Measurements from ENCODE around the gene TDRKH.

TDRKH gene

GRCh38 chr1:151823175-151823574 lies 32.9 kb upstream of the TDRKH start:
- no peak for DNase-seq (ENCODE audit: low spot score)

DNA sequence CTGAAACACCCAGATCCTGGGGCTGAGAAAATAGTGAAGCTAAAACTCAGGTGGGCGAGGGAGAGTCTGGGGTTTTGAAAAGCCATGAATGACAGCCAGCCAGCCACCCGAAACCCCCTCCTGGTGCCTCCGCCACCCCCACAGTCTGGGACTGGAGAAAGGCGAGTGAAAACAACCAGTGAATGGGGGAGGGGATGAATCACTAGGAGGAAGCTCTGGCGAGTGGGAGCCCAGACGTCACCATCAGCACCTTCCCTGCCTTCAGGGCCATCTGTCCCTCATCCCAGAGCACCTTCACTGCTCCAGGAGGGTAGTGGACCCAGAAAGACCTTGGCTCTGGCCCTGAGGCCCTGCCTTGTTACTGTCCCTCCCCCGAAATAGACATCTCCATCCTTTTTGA lies 32.1 kb upstream of the TDRKH start:
- peak; percentile 69 for DNase-seq (ENCODE audit: low spot score)

- peak; percentile 91 for DNase-seq (ENCODE audit: low spot score)
These were observed 30.6 kb upstream of the TDRKH start for GRCh38 chr1:151820940-151821339.

GRCh38 chr1:151819976-151820623 lies 29.8 kb upstream of the TDRKH start:
- DNase-seq (ENCODE audit: low spot score), result no peak

- no peak for DNase-seq (ENCODE audit: low spot score)
These were observed 29.0 kb upstream of the TDRKH start for GRCh38 chr1:151819227-151819835.

DNA sequence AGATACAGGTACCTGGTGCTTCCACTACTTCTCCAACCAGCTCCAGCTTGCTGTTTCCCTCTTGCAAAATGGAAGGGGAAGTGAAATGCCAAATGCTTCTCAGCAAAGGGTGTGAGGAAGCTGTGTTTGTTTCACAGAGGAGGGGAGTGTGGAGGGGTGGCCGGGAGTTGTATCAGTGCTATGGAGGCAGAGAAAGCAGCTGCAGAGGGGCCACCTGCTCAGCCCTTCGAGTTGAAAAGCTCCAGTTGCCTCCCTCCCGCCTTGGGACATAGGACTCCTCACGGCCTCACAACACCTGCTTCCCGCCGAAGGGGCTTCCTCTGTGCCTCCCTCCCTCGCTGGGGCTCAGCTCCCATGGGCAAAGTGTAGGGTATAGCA lies 27.0 kb upstream of the TDRKH start:
- DNase-seq (ENCODE audit: low spot score), result no peak

- no peak for DNase-seq (ENCODE audit: low spot score)
These were observed 26.4 kb upstream of the TDRKH start for GRCh38 chr1:151816548-151817352.

GRCh38 chr1:151815716-151816327 lies 25.5 kb upstream of the TDRKH start:
- no peak for DNase-seq (ENCODE audit: low spot score)

DNA sequence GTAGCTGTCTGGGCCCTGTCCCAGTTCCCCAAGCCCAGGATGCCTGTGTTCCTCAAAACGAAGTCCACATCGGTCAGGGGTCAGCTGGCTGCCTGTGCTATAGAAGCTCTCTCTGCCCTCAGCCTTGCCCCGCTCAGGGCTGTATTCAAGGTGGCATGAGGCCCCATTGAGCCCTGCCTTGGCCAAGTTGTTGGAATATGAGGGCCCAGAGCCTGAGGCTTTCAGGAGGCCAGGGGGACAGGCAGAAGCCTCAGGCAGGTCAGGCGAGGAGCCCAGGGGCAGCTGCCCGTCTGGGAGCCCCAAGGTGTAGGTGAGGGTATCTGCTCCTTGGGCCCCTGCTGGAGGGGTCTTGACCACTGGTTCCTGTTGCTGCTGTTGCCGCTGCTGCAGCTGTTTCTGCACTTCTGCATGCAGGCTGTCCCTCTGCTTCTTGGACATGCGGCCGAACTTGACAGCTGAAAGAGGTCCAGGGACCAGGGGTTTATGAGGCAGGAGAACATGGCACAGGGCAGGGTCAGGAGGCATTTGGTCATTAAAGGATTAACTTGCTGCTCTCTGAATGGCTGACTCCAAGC lies 24.8 kb upstream of the TDRKH start:
- DNase-seq (ENCODE audit: low spot score), result no peak

DNA sequence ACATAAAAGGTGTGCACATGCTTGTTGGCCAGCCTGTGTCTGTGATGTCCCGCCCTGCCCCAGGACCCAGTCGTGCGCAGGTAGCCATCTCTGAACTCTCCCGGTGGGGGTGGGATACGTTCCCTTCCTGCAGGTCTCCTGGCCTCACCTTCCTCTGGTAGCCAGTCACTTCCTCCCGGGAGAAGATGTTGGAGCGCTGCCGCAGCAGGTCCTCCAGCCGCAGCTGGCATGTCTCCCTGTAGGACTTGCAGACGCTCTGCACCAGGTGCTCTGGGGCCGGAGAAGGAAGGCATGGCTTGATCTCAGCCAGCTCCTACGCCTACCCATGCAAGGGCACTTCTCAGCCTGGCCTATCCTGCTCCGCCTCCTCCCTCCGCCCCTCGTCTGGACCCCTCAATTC lies 24.1 kb upstream of the TDRKH start:
- no peak for DNase-seq (ENCODE audit: low spot score)

DNA sequence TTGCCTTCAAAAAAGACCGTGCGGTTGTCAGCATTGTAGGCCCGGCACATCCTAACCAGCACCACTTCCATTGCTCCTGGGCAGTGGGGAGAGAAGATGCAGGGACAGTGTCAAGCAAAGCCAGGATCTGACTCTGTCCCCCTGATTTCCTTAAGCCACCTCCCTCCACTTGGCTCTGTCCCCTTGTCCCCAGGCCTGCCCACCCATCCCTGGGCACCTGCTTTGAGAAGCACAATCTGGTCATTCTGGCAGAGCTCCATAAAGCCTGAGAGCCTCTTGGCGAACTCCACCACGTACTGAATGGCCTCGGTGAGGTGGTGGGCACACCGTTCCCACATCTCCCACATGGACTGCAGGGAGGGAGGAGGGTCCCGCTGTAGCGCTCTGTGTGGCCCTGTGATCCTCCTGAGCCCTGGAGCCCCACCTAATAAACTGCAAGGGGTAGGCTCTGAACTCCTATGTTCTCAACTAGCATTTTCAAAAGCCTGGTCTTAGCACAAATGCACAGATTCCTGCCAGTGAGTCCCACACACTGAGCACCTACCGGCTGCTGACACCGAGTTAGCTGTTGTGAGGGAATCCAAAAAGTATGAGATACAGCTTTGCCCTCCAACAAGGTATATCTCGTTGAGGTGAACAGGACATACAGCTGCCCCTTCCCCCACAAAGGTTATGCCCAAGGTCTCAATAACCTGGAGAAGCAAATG lies 23.1 kb upstream of the TDRKH start:
- no peak for DNase-seq (ENCODE audit: low spot score)

DNA sequence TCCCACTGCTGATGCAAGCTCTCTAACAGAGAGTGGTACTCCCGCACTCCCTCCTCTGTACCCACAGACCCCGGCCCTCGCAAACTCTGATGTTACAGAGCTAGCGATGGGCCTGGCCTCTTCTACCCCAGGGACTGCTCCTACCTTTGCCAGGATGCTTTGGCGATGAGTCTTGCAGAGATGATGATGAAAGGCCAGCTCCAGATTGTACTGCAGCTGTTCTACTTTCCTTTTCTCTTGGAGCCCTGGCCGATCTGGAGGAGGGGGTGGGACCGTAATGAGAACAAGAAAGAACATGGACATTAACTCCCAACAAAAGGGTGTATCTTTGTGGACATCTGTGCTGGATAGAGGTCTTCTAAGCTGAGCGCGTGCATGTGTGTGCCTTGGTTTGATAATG lies 20.9 kb upstream of the TDRKH start:
- no peak for DNase-seq (ENCODE audit: low spot score)

DNA sequence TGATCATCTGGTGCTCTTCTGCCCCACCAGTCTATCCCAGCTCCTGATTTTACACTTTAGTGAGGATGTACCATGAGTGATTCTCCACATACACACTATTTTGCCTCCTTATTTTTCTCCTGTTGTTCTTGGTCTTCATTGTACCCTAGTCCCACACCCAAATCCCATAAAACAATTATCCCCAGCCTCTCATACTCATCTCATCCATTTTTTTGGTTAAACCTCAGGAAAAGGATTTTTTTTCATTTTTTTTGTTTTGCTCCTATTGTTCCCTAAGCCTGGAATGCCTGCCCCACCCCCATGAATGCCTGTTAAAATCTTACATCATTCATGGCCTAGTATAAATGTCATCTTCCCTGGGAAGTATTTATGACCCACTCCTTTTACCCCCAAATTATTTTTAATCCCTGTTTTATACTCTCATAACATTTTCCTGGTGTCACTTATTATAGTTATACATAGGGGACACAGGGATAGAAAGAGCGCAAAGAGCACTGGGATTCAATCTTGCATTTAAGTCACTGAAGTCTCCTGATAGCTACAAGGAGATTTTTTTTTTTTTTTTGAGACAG lies 19.8 kb upstream of the TDRKH start:
- no peak for DNase-seq (ENCODE audit: low spot score)

- no peak for DNase-seq (ENCODE audit: low spot score)
These were observed 19.1 kb upstream of the TDRKH start for GRCh38 chr1:151809290-151809984.

GRCh38 chr1:151807766-151808165 lies 17.5 kb upstream of the TDRKH start:
- no peak for DNase-seq (ENCODE audit: low spot score)

GRCh38 chr1:151807131-151807530 lies 16.8 kb upstream of the TDRKH start:
- DNase-seq (ENCODE audit: low spot score), result no peak

GRCh38 chr1:151806170-151806569 lies 15.9 kb upstream of the TDRKH start:
- DNase-seq (ENCODE audit: low spot score), result no peak

GRCh38 chr1:151805066-151805820 lies 14.9 kb upstream of the TDRKH start, which contains the start of gene LINGO4:
LINGO4 (minus strand) TSS chr1:151805419; CDS start chr1:151802704, 2,715 bp downstream.
- DNase-seq (ENCODE audit: low spot score), result no peak

DNA sequence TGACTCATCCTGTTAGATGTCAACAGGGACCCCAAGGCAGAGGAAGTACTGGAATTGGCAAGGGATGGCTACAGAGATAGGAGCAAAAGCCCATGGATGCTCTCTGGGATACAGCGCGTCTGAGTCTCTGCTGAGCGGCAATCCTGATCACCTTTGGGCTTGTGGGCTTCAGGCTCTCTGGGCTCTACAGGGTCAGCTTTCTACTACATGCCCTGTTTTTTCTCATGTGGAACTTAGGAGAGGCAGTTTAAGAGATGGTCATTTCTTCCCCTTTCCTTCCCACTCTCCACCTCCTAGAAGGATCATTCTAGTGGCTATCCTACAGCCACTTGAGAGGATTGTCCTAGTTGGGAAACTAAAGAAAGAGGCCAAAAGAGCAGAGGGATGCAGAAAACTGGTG lies 13.6 kb upstream of the TDRKH start:
- no peak for DNase-seq (ENCODE audit: low spot score)

DNA sequence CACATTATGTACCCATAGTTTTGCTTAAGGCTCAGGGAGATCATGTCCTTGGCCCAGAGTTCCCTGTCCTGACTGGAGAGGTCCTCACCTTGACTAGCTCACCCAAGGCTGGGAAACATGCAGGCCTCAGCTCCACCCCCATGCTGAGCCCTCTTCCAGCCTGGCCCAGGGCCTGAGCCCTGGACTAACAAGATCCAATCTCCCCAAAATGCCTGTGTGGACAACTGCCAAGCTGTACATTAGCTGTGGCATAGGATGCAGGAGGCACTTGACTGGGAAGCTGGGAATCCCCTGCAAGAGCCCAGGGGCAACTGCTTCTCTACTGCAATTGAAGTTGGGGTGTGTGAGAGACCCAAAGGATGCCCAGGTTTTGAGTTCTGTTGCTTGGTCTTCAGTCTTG lies 12.9 kb upstream of the TDRKH start:
- no peak for DNase-seq (ENCODE audit: low spot score)
